ENCODE data around the gene BID.

GRCh38 chr22:17778412-17778976 lies 4.2 kb upstream of the BID start:
- no peak for TF ChIP-seq POLR2AphosphoS5 (IDR thresholded peaks at IDR 0.05; ENCODE audit: low read depth, low read length)
- no peak for TF ChIP-seq SIN3A (IDR thresholded peaks at IDR 0.05; ENCODE audit: borderline replicate concordance, insufficient read depth, low read length)
- TF ChIP-seq REST (IDR thresholded peaks at IDR 0.05; ENCODE audit: insufficient read depth in 1 of 2, low read depth in 2 of 2, low read length in 2 of 2): no peak
- TF ChIP-seq TAF1 (IDR thresholded peaks at IDR 0.05; ENCODE audit: borderline replicate concordance, insufficient read depth, low read length): no peak
